ENCODE data around the gene MORN4.
"Not testable (repeated sequence)": the region's sequence is repeated elsewhere in the genome, so short reads cannot be mapped to it uniquely, and the experiment has no call there.

DNA sequence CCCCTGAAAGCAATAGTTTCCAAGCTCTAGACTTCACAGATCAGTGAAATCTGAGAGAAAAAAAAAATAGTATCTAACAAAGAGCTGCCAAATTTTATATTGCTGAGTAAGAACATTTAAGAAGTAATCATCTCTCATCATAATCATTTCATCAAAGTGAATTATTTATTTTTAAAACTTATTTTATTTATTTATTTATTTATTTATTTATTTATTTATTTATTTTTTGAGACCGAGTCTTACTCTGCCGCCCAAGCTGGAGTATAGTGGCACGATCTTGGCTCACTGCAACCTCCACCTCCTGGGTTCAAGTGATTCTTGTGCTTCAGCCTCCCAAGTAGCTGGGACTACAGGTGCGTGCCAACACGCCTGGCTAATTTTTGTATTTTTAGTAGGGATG is 56.8 kb downstream of the MORN4 start:
- TF ChIP-seq YY1 (IDR thresholded peaks at IDR 0.05; ENCODE audit: insufficient read depth, insufficient replicate concordance, low read depth, low read length); IKZF1 (IDR thresholded peaks at IDR 0.05); POLR2A (IDR thresholded peaks at IDR 0.05; ENCODE audit: insufficient read depth in 1 of 2, low read depth in 2 of 2, low read length in 2 of 2): not testable (repeated sequence)

Measured in HepG2 (cell line).